Measurements from ENCODE around the gene HPS6. TPM values are rescaled to one million over a fixed set of nuclear protein-coding genes. Genes with fewer than 3 reads are reported as not detected.
"Not testable (repeated sequence)": the region's sequence is repeated elsewhere in the genome, so short reads cannot be mapped to it uniquely, and the experiment has no call there.

Gene HPS6
- total RNA-seq, 1 donor from 2014 or later, result 25.1 TPM

- DNase-seq (ENCODE audit: low spot score), result no peak
- Mint-ChIP-seq H3K36me3 (ENCODE audit: low read depth, unreplicated experiment) (peaks cover 20% of the 10 kb centered on the region), H3K27ac (ENCODE audit: unreplicated experiment) (no peak overlapping the region), H3K4me1 (ENCODE audit: unreplicated experiment) (no peaks in the 10 kb centered on the region), H3K4me3 (ENCODE audit: unreplicated experiment) (no peak overlapping the region), H3K27me3 (ENCODE audit: unreplicated experiment) (peaks cover 2% of the 10 kb centered on the region), H3K9me3 (ENCODE audit: unreplicated experiment) (no peaks in the 10 kb centered on the region)
- TF ChIP-seq, protein P1, sequence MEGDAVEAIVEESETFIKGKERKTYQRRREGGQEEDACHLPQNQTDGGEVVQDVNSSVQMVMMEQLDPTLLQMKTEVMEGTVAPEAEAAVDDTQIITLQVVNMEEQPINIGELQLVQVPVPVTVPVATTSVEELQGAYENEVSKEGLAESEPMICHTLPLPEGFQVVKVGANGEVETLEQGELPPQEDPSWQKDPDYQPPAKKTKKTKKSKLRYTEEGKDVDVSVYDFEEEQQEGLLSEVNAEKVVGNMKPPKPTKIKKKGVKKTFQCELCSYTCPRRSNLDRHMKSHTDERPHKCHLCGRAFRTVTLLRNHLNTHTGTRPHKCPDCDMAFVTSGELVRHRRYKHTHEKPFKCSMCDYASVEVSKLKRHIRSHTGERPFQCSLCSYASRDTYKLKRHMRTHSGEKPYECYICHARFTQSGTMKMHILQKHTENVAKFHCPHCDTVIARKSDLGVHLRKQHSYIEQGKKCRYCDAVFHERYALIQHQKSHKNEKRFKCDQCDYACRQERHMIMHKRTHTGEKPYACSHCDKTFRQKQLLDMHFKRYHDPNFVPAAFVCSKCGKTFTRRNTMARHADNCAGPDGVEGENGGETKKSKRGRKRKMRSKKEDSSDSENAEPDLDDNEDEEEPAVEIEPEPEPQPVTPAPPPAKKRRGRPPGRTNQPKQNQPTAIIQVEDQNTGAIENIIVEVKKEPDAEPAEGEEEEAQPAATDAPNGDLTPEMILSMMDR (IDR thresholded peaks at IDR 0.05; ENCODE audit: unreplicated experiment), result no peak
These were observed 40.4 kb upstream of the HPS6 start for GRCh38 chr10:102024799-102025198.

GRCh38 chr10:102027261-102027660, 37.9 kb upstream of the HPS6 start:
- Mint-ChIP-seq H3K9me3 (ENCODE audit: unreplicated experiment) (no peaks in the 10 kb centered on the region), H3K36me3 (ENCODE audit: low read depth, unreplicated experiment) (peaks cover 17% of the 10 kb centered on the region), H3K4me3 (ENCODE audit: unreplicated experiment) (no peak overlapping the region), H3K27ac (ENCODE audit: unreplicated experiment) (no peak overlapping the region), H3K27me3 (ENCODE audit: unreplicated experiment) (no peaks in the 10 kb centered on the region), H3K4me1 (ENCODE audit: unreplicated experiment) (no peaks in the 10 kb centered on the region)
- DNase-seq (ENCODE audit: low spot score), result no peak
- TF ChIP-seq, protein P1 (IDR thresholded peaks at IDR 0.05; ENCODE audit: unreplicated experiment), result no peak

DNA sequence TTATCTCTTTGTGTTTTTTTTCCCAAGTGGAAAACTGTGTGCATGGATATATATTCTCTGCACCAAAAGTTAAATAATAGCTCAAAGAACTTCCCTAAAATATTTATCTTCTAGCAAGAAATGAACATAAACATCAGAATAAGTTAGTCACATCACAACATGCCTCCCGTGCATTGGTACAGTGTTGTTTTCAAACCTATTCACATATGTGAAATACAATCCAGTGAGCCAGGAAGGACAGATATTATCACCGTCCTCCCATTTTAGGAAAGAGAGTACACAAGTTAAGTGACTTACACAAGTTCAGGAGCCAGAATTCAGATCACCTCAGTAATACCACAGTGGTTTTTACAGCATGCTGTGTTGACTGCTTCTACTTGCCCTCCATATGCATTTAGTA, 31.4 kb upstream of the HPS6 start:
- Mint-ChIP-seq H3K4me1 (ENCODE audit: unreplicated experiment) (no peaks in the 10 kb centered on the region), H3K9me3 (ENCODE audit: unreplicated experiment) (no peaks in the 10 kb centered on the region), H3K4me3 (ENCODE audit: unreplicated experiment) (peak overlapping the region; percentile 49), H3K27ac (ENCODE audit: unreplicated experiment) (no peak overlapping the region), H3K27me3 (ENCODE audit: unreplicated experiment) (peaks cover 5% of the 10 kb centered on the region), H3K36me3 (ENCODE audit: low read depth, unreplicated experiment) (peaks cover 36% of the 10 kb centered on the region)
- TF ChIP-seq, protein P1 (IDR thresholded peaks at IDR 0.05; ENCODE audit: unreplicated experiment), result no peak
- DNase-seq (ENCODE audit: low spot score), result no peak

- H3K4me3 Mint-ChIP-seq (ENCODE audit: unreplicated experiment); H3K27me3 Mint-ChIP-seq (ENCODE audit: unreplicated experiment); H3K4me1 Mint-ChIP-seq (ENCODE audit: unreplicated experiment); H3K27ac Mint-ChIP-seq (ENCODE audit: unreplicated experiment); DNase-seq (ENCODE audit: low spot score); H3K9me3 Mint-ChIP-seq (ENCODE audit: unreplicated experiment): not testable (repeated sequence)
- peaks cover 43% of the 10 kb centered on the region for H3K36me3 Mint-ChIP-seq (ENCODE audit: low read depth, unreplicated experiment)
These were observed 29.3 kb upstream of the HPS6 start for GRCh38 chr10:102035807-102036206.

- H3K36me3 Mint-ChIP-seq (ENCODE audit: low read depth, unreplicated experiment), result peaks cover 31% of the 10 kb centered on the region
- no peaks in the 10 kb centered on the region for H3K9me3 Mint-ChIP-seq (ENCODE audit: unreplicated experiment)
- no peak overlapping the region for H3K27ac Mint-ChIP-seq (ENCODE audit: unreplicated experiment)
- no peak for DNase-seq (ENCODE audit: low spot score)
- TF ChIP-seq, protein P1 (IDR thresholded peaks at IDR 0.05; ENCODE audit: unreplicated experiment), result no peak
- peak overlapping the region; percentile 29 for H3K4me3 Mint-ChIP-seq (ENCODE audit: unreplicated experiment)
- H3K27me3 Mint-ChIP-seq (ENCODE audit: unreplicated experiment), result peaks cover 5% of the 10 kb centered on the region
- no peaks in the 10 kb centered on the region for H3K4me1 Mint-ChIP-seq (ENCODE audit: unreplicated experiment)
These were observed 26.7 kb upstream of the HPS6 start for GRCh38 chr10:102038410-102038809.

Measured in endothelial cell (in vitro differentiated cells).